Testis (tissue), 2 donors: ENCODE measurements around the gene RNF141.

ENCODE experiments used
- CTCF ChIP-seq, 3 experiments: fragments of 450-650 bp in 2 of 3; fragments of 200-600 bp in 1 of 3; sonication (generic) in 1 of 3; IDR thresholded peaks; one replicate each; pipeline ENCODE4 v1.5.1; 2016 to 2019; ENCODE audit warnings: antibody characterized with exemption in 3 of 3, mild to moderate bottlenecking in 2 of 3, moderate library complexity in 1 of 3
- POLR2A ChIP-seq: fragments of 450-650 bp; IDR thresholded peaks from one replicate; pipeline ENCODE4 v1.6.1; 2017; ENCODE audit warnings: antibody characterized with exemption, mild to moderate bottlenecking, moderate library complexity

DNA sequence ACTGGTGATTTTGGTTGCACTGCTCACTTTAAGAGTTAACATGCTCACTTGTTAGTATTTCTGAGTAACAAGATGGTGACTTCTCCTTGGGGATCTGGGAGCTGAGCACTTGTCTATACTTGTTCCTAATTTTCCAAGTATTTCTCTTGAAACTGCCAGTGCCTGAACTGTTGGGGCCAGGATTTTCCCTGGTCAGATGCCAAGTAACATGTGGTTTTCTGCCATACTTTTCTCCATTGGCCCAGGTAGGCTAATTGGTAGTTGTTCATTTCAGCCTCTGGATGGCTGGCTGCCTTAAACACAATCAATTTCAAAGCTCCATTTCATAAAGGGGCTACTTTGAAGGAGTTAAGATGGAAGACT lies 35.0 kb downstream of the RNF141 start:
- TF ChIP-seq POLR2A, result no peak
- TF ChIP-seq CTCF (IDR thresholded peaks at IDR 0.05), result no peak
